CD14-positive monocyte (primary cell): ENCODE results near the gene MYO18A. TPM values are rescaled to one million over a fixed set of nuclear protein-coding genes. Genes with fewer than 3 reads are reported as not detected.

ENCODE experiments used
- DNase-seq, 3 donors: peaks; one replicate each; pipeline ENCODE4 v3.0.0-alpha.2; 2011 to 2022
- H2AFZ ChIP-seq: 2 replicates; pipeline ENCODE4 v1.6.0; 2012; ENCODE audit warnings: mild to moderate bottlenecking, low read depth, low read length, inconsistent platforms; ENCODE audit not compliant: insufficient read depth, poor library complexity, severe bottlenecking
- H3K27ac ChIP-seq, 2 donors: 1 replicate in 1 of 2; 2 replicates in 1 of 2; pipeline ENCODE4 v1.5.1; 2012 to 2013; ENCODE audit warnings: low read length in 2 of 2, control low read depth in 1 of 2, inconsistent platforms in 1 of 2, low read depth in 1 of 2, mild to moderate bottlenecking in 1 of 2
- H3K27me3 ChIP-seq, 2 donors: one replicate each; pipeline versions ENCODE4 v1.6.0 to v1.6.1; 2011 to 2013; ENCODE audit warnings: low read length in 2 of 2; ENCODE audit not compliant: control insufficient read depth in 2 of 2, insufficient read depth in 2 of 2
- H3K36me3 ChIP-seq, 2 donors: replicated peaks in 1 of 2; 1 replicate in 1 of 2; 2 replicates in 1 of 2; pipeline versions ENCODE4 v1.5.1 to v1.6.1; 2012 to 2013; ENCODE audit warnings: low read length in 2 of 2, control low read depth in 1 of 2, inconsistent platforms in 1 of 2, mild to moderate bottlenecking in 1 of 2; ENCODE audit not compliant: insufficient read depth in 2 of 2, control insufficient read depth in 1 of 2
- H3K4me1 ChIP-seq, 2 donors: 1 replicate in 1 of 2; 2 replicates in 1 of 2; pipeline versions ENCODE4 v1.5.1 to v1.6.1; 2012 to 2013; ENCODE audit warnings: low read length in 2 of 2, control low read depth in 1 of 2, inconsistent platforms in 1 of 2, mild to moderate bottlenecking in 1 of 2, moderate library complexity in 1 of 2; ENCODE audit not compliant: insufficient read depth in 2 of 2, control insufficient read depth in 1 of 2
- H3K4me2 ChIP-seq: replicated peaks from 2 replicates; pipeline ENCODE3; 2012; ENCODE audit warnings: low read length, moderate library complexity, mild to moderate bottlenecking; ENCODE audit not compliant: poor library complexity, severe bottlenecking; ENCODE audit errors: extremely low read depth
- H3K4me3 ChIP-seq, 3 experiments: fragments of 200-600 bp in 1 of 3; sonication (generic) in 1 of 3; replicated peaks in 1 of 3; 1 replicate in 2 of 3; 2 replicates in 1 of 3; pipeline ENCODE4 v1.5.1; 2011 to 2013; ENCODE audit warnings: low read length in 3 of 3, mild to moderate bottlenecking in 3 of 3, control low read depth in 2 of 3, low read depth in 2 of 3, inconsistent platforms in 1 of 3, moderate library complexity in 1 of 3
- H3K79me2 ChIP-seq: 2 replicates; pipeline ENCODE4 v1.6.0; 2012; ENCODE audit warnings: mild to moderate bottlenecking, control low read depth, inconsistent platforms, low read length, moderate library complexity; ENCODE audit not compliant: insufficient read depth
- H3K9ac ChIP-seq: 2 replicates; pipeline ENCODE4 v1.6.0; 2017; ENCODE audit warnings: low read length, mild to moderate bottlenecking; ENCODE audit not compliant: insufficient read depth, poor library complexity, severe bottlenecking
- H3K9me3 ChIP-seq, 2 donors: replicated peaks in 1 of 2; 1 replicate in 1 of 2; 2 replicates in 1 of 2; pipeline versions ENCODE4 v1.5.1 to v1.6.1; 2012 to 2013; ENCODE audit warnings: low read length in 2 of 2, control low read depth in 1 of 2; ENCODE audit not compliant: control insufficient read depth in 1 of 2, insufficient read depth in 1 of 2
- H4K20me1 ChIP-seq: 2 replicates; pipeline ENCODE4 v1.6.0; 2012; ENCODE audit warnings: mild to moderate bottlenecking, low read length, control low read depth, moderate library complexity; ENCODE audit not compliant: insufficient read depth
- H3K27ac Mint-ChIP-seq, 7 donors: one replicate each; pipeline ENCODE4 v1.8.0; 2020; ENCODE audit warnings: mild to moderate bottlenecking in 7 of 7, mixed read lengths in 7 of 7, moderate library complexity in 6 of 7, inconsistent platforms in 2 of 7
- H3K27me3 Mint-ChIP-seq, 3 donors: one replicate each; pipeline ENCODE4 v1.8.0; 2021 to 2022; ENCODE audit warnings: low read depth in 3 of 3, mild to moderate bottlenecking in 3 of 3, mixed read lengths in 3 of 3, moderate library complexity in 3 of 3, inconsistent platforms in 1 of 3
- H3K36me3 Mint-ChIP-seq, 2 donors: one replicate each; pipeline ENCODE4 v1.8.0; 2020; ENCODE audit warnings: mixed read lengths in 2 of 2, inconsistent platforms in 1 of 2, mild to moderate bottlenecking in 1 of 2
- H3K4me1 Mint-ChIP-seq: one replicate; pipeline ENCODE4 v1.8.0; 2020; ENCODE audit warnings: mild to moderate bottlenecking, mixed read lengths
- H3K4me3 Mint-ChIP-seq, 2 donors: one replicate each; pipeline ENCODE4 v1.8.0; 2020; ENCODE audit warnings: mild to moderate bottlenecking in 2 of 2, mixed read lengths in 2 of 2, moderate library complexity in 1 of 2
- H3K9me3 Mint-ChIP-seq, 7 donors: one replicate each; pipeline ENCODE4 v1.8.0; 2020 to 2022; ENCODE audit warnings: mixed read lengths in 7 of 7, mild to moderate bottlenecking in 6 of 7, moderate library complexity in 6 of 7, inconsistent platforms in 2 of 7
- WGBS: methylation state at CpG from one replicate; pipeline ENCODE4 v1.1.5; 2013; ENCODE audit warnings: missing lambda C conversion rate; ENCODE audit not compliant: insufficient coverage; 5-methylcytosine and 5-hydroxymethylcytosine counted together
- intact Hi-C, 2 donors: fragments of 100-400 bp; cut with micrococcal nuclease; formaldehyde crosslinking; loops; one replicate each; pipeline versions ENCODE4 v1.15.0 to v1.15.1; 2023
- polyA plus RNA-seq, 3 donors: library from polyadenylated mRNA; depleted of rRNA in 1 of 3; unstranded in 2 of 3; stranded (reverse) in 1 of 3; fragments of 300-500 nt in 2 of 3; fragments of >200 nt in 1 of 3; fragmentation: Illumina TruSeq in 2 of 3; gene quantifications; 1 replicate in 2 of 3; 2 replicates in 1 of 3; pipeline ENCODE4 v1.2.3, GENCODE V29; 2012 to 2021
- TF ChIP-seq, protein P1 (sequence below): fragments of 200-600 bp; IDR thresholded peaks from one replicate; pipeline ENCODE4 v1.8.0; 2022; ENCODE audit warnings: antibody characterized with exemption, mild to moderate bottlenecking

The MYO18A gene
- polyA plus RNA-seq, 3 donors: 6.3 to 40.2 (median 11.0) TPM

DNA sequence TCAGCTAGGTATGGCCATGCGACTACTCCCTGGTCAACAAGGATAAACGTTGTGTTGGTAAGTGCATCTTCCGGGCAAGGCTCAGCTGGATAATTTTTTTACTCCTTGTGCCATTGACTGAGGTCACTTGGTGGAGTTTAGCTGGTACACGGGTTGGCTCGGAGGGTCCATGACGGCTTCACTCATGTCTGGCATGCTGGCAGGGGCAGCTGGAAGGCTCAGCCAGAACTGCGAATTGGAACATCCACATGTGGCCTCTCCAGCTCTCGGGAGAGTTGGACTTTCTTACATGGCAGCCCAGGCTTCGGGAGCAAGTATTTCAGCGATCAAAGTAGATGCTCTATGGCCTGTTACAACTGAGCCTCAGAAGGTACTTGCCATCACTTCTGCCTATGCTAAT is 35.0 kb upstream of the MYO18A start:
- 97% methylated on average over 9 of the region's 10 CpGs for WGBS
- H4K20me1 ChIP-seq: no peaks in the 10 kb centered on the region
- H3K4me3 Mint-ChIP-seq: no peak overlapping the region
- intact Hi-C loops: loop anchor here (5.0 kb wide), 1 partner anchor 68 kb away; no protein-coding TSS in a partner anchor
- H3K36me3 ChIP-seq: no peaks in the 10 kb centered on the region
- no peak overlapping the region for H3K9ac ChIP-seq
- H3K27me3 ChIP-seq: no peaks in the 10 kb centered on the region
- no peak overlapping the region for H3K4me2 ChIP-seq
- no peaks in the 10 kb centered on the region for H3K9me3 Mint-ChIP-seq
- no peak overlapping the region for H3K27ac ChIP-seq
- H3K79me2 ChIP-seq: no peaks in the 10 kb centered on the region
- H3K27me3 Mint-ChIP-seq: peaks cover 0 to 1% (median 0%) of the 10 kb centered on the region in 3 donors
- H3K4me1 ChIP-seq: peaks cover 36 to 38% of the 10 kb centered on the region in 2 donors
- peak overlapping the region in 3 of 7 donors; percentile 15 to 40 (median 37) for H3K27ac Mint-ChIP-seq
- TF ChIP-seq, protein P1, sequence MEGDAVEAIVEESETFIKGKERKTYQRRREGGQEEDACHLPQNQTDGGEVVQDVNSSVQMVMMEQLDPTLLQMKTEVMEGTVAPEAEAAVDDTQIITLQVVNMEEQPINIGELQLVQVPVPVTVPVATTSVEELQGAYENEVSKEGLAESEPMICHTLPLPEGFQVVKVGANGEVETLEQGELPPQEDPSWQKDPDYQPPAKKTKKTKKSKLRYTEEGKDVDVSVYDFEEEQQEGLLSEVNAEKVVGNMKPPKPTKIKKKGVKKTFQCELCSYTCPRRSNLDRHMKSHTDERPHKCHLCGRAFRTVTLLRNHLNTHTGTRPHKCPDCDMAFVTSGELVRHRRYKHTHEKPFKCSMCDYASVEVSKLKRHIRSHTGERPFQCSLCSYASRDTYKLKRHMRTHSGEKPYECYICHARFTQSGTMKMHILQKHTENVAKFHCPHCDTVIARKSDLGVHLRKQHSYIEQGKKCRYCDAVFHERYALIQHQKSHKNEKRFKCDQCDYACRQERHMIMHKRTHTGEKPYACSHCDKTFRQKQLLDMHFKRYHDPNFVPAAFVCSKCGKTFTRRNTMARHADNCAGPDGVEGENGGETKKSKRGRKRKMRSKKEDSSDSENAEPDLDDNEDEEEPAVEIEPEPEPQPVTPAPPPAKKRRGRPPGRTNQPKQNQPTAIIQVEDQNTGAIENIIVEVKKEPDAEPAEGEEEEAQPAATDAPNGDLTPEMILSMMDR: no peak
- no peak for DNase-seq
- H2AFZ ChIP-seq: no peak overlapping the region
- no peak overlapping the region for H3K4me3 ChIP-seq
- H3K9me3 ChIP-seq: no peaks in the 10 kb centered on the region
- H3K36me3 Mint-ChIP-seq: no peaks in the 10 kb centered on the region
- H3K4me1 Mint-ChIP-seq: peaks cover 51% of the 10 kb centered on the region

DNA sequence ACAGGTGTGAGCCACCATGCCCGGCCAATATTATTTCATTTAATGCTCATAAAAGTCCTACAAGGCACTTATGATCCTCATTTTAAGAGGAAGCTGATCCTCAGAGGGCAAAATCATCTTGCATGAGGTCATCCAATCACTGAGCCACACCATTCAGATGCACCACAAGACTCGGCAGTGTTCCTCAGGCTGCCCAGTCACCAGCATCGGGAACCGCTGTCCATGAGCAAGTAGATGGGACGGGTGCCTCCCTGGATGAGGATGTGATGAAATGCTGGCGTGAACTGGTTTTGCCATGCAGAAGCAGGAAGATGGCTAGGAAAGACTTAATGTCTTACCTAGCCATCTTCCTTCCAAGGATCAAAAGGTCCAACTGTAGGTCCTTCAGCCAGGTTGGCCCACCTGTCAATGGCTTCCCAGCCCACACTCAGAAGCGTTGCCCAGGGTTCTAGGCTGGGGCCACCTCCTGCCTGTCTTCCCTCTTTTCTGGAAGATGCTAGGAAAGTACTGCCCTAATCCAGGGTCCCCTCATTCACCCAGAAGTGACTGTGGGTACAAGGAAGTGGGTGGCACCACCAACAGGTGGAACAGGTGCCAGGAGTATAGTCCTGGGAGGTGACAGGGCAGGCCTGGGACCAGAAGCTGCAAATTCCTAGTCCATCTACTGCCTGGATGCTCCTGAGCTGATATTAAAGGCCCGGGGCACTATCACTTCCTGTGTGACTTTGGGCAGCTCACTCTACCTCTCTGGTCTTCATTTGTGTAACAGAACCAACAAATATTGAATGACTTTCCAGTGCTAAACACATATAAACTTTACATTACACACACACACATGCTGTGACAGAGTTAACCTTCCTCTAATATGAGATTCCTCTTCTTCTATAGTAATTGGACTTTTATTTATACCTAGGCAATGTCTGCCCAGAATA is 34.3 kb upstream of the MYO18A start:
- peak; percentile 76 to 95 (median 83) for DNase-seq
- Mint-ChIP-seq H3K27ac (peak overlapping the region; percentile 31 to 89 (median 73)), H3K4me1 (peaks cover 48% of the 10 kb centered on the region), H3K9me3 (no peaks in the 10 kb centered on the region), H3K4me3 (peak overlapping the region in 1 of 2 donors; percentile 56), H3K27me3 (peaks cover 0 to 1% (median 0%) of the 10 kb centered on the region in 3 donors), H3K36me3 (no peaks in the 10 kb centered on the region)
- Histone ChIP-seq H3K9me3 (no peaks in the 10 kb centered on the region), H4K20me1 (no peaks in the 10 kb centered on the region), H2AFZ (no peak overlapping the region), H3K4me1 (peaks cover 34 to 37% of the 10 kb centered on the region in 2 donors), H3K4me3 (no peak overlapping the region), H3K4me2 (no peak overlapping the region), H3K79me2 (no peaks in the 10 kb centered on the region), H3K27ac (peak overlapping the region; percentile 1 to 46), H3K36me3 (no peaks in the 10 kb centered on the region), H3K27me3 (no peaks in the 10 kb centered on the region), H3K9ac (no peak overlapping the region)
- TF ChIP-seq, protein P1: no peak
- intact Hi-C loops: loop anchor here (5.0 kb wide), 1 partner anchor 67 kb away; no protein-coding TSS in a partner anchor
- 100% methylated on average over 2 of the region's 8 CpGs for WGBS
